ENCODE results near the gene RIT2.

RIT2 gene

DNA sequence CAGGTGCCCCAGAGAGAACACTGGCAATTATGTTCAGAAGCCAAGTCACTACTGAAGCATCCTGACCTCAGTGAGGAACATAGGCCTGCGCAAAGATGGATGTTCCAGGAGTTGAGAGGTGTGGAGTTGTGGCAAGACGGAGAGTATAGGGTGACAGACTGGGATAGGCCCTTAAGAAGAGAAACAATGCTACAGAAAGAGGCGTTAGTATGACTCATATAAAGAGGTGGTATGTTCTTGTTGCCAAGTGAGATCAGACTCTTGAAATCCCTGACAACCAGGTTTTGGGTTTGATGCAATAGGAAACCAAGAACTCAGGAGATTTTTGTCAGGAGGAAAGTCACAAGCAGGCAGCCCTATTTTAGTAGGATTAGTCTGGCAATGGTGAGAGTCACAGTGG lies 185.6 kb downstream of the RIT2 start:
- no peak for DNase-seq (ENCODE audit: low read depth in 2 of 2)

DNA sequence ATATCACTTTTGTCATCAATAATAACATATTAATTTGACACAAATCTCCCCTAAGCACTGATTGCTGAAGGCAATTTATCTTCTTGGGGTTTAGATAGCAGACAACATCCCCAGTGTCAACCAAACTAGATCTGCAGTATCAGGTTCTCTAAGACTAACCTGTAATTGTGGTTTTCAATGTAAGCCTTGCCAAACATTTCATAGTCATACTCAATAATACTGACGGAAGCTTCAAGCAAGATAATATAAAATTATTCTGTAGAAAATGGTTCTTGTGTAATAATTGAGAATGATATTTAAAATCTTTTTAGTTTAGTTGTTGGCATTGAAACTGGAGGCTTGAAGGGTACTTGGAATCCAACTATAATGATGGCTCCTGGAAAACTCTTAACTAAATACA lies 186.3 kb downstream of the RIT2 start:
- no peak for DNase-seq (ENCODE audit: low read depth in 2 of 2)

DNA sequence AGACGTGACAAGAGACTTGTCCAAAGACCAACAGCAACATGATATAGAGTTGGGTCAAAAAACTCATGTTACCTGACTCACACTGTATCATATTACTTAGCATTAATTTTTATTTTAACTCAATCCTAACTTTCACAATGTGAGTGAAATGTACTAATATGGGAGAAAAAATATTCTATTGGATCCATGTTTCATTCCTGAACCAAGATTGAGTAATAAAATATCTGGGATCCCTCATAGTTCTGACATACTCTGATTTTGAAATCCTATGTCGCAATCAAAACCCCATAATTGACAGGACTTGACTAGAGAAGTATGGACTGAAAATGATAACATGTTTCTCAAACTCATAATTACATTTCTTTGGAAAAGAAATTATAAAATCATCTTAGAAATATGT lies 190.4 kb downstream of the RIT2 start:
- no peak for DNase-seq (ENCODE audit: low read depth in 2 of 2)

DNA sequence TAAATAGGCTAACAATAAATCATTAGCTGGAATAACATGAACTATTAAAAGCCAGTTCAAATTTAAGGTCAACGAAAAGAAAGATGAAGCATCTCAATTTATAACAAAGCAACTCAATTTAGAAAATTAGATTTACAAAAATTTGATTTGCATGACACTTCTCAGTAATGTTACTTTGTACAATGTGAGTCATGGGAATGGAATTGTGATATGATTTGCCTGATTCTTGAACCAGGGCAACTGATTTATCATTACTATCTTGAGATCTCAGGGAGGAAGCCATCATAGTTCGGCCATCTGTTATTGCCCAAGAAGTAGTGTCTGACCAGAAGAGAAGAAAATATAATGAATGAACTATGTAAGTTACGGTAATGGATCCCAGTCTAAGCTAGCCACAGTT lies 193.1 kb downstream of the RIT2 start:
- no peak for DNase-seq (ENCODE audit: low read depth in 2 of 2)

DNA sequence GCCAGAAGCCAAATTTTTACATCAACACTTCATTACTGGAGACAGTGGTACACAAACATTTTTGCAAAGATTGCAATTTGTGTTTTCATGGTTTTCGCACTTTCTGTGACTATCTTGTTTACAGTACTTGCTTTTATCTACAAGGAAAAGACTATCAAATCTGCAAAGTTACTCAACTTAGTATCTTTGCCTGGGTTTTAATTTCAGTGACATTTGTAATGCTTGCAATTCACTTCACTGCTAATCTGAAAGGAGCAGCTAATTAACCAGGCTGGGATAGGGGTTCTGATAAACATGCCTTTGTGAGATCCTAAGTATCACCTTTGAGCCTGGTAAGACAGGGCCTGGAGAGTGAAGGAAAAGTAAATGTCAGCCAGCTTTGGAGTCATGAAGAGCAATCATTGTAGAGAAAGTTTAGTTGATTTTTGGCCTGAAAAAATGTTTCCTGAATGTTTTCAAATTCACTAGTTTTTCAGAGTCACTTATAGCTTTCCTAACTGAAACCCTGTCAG lies 194.2 kb downstream of the RIT2 start:
- DNase-seq (ENCODE audit: low read depth in 2 of 2): no peak

DNA sequence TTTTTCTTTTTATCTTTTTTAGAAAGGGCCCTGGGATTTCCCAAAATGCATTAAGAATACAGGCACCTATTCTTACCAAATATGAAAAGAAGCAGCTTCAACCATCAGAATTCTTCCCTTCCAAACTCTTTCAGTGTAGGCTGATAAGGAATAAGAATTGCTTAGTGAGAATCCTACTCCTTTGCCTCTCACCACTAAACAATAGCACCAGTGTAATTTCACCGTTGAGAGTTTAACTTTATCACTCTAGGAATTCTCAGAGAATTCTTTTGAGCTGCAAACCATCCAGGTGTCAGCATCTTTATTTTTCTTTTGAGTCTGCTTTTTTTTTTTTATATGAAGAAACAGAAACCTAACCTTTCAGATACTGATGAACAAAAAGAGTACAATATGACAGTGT lies 194.9 kb downstream of the RIT2 start:
- no peak for DNase-seq (ENCODE audit: low read depth in 2 of 2)

DNA sequence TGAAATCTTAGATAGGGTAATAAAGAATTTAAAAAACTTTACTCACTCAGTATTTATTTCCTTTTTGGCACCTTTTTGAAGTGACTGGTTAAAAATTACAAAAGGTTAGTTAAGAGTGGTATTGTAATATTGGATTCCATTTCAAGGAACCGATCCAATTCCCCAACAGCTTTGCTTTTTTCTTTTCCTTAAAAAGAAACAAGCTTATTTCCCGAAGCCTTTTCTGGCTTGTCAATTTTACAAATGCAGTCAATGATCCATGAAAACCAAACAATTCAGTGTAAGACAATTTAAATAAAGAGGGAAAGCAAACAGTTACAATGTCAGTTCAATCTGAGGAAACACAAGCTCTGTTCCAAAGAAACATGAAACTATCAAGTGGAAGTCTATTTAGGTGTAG lies 200.2 kb downstream of the RIT2 start:
- no peak for DNase-seq (ENCODE audit: low read depth in 2 of 2)

DNA sequence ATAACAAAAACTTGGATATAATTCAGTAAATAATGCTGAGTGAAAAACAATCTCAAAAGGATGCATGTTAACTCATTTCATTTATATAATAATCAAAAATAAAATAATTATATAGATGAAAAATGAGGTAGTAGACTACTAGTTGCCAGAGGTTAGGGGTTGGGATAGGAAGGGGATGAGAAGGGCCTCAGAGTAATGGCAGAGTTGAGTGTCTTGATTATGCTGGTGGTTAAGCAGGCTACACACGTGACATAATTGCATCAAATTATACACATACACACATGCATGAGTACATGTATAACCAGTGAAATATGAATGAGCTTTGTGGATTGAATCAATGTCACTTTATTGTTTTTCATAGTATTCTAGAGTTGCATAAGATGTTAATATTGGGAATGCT lies 201.0 kb downstream of the RIT2 start:
- no peak for DNase-seq (ENCODE audit: low read depth in 2 of 2)

DNA sequence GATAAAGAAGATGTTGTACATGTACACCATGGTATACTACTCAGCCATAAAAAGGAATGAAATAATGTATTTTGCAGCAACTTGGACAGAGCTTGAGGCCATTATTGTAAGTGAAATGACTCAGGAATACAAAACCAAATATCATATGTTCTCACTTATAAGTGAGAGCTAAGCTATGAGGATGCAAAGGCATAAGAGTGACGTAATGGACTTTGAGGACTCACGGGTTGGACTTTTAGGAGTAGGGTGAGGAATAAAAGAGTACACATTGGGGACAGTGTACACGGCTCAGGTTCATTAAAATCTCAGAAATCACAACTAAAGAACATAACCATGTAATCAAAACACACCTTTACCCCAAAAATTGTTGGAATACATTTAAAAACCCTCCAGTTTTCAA lies 206.4 kb downstream of the RIT2 start:
- no peak for DNase-seq (ENCODE audit: low read depth in 2 of 2)

DNA sequence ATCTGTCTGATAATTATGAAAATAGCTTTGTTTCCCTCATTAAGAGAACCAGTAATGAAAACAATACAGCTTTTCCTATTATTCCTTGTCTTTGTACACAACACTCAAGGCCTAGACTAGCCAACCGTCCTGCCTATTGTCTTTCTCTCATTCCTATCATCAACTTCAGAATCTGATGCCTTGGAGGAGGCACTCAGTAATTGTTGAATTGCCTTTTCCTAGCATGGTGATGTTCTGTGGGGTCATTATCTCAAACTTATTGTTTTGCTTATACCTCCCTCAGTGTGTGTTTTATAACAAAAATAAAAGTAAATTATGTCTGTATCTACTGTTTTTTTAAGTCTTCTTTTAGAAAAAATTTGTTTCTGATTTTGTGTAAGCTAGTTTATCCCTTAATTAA lies 208.7 kb downstream of the RIT2 start:
- DNase-seq (ENCODE audit: low read depth in 2 of 2): no peak

DNA sequence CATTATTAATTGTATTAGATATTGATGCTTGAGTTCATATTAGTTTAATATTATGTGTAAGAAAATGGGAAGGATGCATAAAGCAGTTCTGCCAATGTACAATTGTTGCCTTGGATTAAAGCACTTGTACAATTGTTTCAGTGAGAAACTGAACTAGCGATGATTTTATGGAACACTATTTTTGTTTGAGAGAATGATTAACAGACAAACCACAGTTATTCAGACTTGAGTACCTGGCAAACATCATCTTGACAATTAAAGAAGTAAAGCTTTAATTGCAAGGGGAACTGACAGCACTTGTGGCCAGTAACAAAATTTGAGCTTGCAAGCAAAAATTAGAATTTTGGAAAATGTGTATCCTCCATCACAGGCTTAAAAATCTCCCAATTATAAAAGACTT lies 214.3 kb downstream of the RIT2 start:
- DNase-seq (ENCODE audit: low read depth in 2 of 2): no peak

DNA sequence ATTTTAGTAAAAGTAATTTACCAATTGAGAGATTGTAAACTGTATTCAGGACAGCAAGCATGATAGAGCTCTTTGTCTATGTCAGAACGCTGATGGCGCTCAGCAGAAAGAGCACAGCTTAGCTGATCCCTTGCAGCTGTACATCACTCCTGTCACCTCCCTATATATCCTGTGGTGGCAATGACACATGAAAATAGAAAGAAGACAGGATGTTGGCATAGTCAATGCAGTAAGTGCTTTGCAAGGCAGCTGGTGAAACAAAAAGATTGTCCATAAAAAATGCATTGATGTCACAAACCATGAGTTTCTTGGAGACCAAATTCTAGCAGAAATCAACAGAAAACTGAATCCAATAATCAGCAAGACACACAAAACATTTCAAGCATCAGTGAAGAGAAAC lies 221.5 kb downstream of the RIT2 start:
- DNase-seq (ENCODE audit: low read depth in 2 of 2): no peak

DNA sequence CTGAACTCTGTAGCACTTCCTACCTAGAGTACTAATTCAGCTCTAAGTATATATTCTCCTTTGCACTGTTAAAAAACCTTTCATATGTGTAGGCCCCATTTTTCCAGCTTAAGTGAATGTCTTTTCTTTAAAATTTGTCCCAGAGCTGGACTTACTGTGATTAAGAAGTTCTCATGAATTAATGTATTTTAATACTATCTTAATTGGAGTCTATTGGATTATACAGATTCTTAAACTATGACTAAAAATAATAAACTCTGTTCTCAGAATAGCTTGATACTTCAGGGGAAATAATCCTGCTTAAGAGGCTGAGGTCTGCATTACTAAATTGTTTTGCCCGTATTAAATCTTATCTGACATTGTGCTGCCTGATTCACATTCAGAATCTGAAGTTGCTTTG lies 223.3 kb downstream of the RIT2 start:
- DNase-seq (ENCODE audit: low read depth in 2 of 2): no peak

DNA sequence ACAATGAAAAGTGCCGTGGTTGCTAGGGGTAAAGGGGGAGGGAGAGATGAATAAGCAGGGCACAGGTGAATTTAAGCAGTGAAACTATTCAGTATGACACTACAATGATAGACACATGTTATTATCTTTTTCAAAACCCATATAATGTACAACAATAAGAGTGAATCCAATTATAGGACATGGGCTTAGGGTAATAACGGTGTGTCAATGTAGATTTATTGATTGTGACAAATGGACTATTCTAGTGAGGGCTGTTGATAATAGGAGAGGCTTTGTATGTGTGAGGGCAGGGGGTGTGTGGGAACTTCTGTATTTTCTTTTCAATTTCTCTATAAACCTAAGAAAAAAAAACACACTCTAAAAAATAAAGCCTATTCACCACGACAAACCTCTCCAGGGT lies 223.8 kb downstream of the RIT2 start:
- DNase-seq (ENCODE audit: low read depth in 2 of 2): no peak

DNA sequence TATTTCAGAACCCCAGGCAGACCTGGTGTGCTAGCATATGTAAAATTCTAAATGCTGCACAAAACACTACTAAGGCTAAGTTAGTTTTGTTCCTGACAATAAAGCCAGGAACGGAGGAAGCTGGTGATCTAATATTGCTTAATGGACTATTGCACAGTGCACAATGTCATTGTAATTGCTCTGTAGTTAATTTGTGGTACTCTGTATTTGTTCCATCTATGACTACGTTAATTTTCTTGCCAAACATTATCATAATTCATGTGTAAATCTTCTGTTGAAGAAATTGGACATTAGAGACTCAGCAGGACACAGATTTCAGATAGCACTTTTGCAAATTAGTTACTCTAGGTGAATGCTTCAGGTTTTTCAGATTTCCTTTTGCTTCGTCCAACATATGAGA lies 232.3 kb downstream of the RIT2 start:
- DNase-seq (ENCODE audit: low read depth in 2 of 2): no peak

DNA sequence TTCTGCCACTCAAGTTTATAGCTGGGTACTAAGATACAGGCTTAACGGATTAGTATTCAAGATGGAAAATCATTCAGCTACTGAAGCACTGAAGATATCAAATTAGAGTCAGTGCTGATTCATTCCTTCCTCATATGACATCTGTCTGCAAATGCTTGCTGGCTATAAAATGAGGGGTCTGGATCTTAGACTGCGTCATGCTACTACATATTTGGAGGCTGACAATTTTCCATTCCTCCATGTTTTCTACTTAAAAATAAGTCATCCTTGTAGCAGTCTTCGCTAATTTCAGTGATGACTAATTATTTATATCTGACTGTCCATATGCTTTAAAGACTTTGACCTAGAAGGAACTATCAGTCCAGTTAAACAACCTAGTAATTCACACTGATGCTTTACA lies 233.4 kb downstream of the RIT2 start:
- DNase-seq (ENCODE audit: low read depth in 2 of 2): no peak

DNA sequence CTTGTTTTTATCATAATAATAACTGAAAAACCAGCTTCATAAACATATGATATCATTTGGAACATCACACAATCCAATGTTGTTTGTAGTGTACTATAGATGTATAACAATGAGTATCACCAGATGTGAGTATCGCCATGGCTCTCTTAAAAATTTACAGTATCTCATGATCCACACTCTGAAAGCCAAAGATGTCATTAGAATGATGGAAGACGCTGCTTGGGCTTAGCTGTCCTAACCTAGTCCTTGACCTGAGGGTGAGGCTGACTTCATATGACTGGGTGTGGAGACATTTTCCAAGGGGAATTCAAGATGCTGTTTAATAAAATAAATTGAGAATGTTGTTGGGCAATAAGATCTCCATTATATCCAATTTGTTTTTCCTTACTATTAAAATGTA lies 242.6 kb downstream of the RIT2 start:
- DNase-seq (ENCODE audit: low read depth in 2 of 2): no peak

DNA sequence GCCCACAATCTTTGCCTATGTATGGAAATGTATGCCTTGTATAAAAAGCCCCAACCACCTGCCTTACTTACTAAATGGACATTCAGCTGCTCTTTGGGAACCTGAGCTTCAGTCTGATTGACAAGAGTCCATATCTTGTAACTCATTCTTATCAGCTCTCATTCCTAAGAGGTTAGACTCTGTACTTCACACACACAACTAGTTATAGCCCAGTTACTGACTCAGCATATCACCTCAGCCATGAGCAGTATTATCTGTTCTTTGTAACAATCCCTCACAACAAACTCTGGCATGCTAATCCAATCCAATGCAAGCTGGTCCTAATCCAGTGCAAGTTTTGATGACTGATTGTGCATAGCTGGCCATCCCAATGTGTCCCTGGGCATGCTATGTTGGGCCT lies 250.6 kb downstream of the RIT2 start:
- no peak for DNase-seq (ENCODE audit: low read depth in 2 of 2)

DNA sequence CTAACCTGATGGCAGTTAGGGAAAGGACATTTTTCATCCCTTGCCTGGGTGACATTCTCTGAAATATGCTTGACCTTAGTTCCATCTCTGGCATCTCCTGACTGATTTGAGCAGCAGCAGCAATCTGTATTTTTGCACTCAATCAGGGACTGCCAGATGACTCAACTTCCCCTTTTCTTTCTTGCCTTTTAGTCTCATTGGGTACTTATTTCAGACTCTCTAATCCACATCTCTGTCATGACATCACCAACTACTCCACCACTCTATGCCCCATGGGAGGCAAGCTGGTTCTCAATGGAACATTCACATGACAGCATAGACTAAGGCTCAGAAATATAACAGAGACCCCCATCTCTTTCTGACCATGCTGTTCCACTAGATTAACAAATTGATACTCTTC lies 254.2 kb downstream of the RIT2 start:
- DNase-seq (ENCODE audit: low read depth in 2 of 2): no peak

DNA sequence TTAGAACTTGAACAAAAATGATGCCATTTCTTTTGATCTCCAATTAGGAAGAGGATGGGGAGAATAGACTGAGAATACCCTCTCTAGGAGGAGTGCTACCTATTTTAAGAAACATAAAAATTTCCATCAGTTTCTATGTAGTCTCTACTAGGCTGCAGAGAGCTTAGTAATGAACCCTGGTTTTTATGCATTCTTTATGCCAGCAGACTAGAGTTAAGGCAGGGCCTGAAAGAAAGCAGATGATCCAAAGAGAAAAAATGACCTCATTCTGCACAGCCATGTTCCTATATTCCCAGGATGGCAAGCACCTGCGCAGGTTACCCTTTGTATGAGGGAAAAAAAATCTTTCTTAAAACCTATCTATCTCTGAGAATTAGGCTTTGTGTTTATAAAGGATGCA lies 254.9 kb downstream of the RIT2 start:
- no peak for DNase-seq (ENCODE audit: low read depth in 2 of 2)

DNA sequence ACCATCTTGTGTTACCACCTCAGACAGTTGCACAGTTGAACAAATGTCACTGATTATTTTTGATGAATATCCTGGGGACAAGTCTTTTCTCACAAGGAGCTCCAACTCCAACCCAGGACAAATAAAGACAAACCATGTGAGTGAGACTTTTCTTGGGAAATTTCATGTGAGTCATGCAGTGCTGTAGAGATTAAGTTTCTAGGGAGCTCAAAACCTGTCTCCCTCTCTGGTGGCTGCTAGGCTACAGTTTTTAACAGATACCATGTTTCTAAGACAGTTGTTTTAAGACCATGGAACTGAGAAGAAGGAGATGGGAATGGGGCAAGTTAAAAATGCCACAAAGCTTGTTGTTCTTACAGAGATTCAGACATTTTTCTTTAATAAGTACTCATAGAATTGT lies 255.5 kb downstream of the RIT2 start:
- no peak for DNase-seq (ENCODE audit: low read depth in 2 of 2)

DNA sequence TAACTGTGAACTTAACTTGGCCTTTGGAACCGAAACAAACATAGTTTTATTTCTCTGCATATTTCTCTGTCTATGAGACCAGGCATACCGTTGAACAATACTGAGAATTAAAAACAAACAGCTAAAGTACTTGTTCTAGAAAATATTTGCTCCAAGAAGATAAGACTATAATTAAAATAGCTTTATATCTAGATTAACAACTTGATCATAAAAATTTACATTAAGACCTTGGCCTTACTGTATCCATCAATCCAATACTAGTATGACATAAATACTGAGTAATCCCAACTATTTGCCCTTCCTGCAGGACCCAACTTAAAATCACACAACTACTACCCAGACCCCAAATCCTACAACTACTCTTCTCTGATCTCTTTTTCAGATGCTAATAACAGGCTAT lies 260.9 kb downstream of the RIT2 start:
- DNase-seq (ENCODE audit: low read depth in 2 of 2): no peak

DNA sequence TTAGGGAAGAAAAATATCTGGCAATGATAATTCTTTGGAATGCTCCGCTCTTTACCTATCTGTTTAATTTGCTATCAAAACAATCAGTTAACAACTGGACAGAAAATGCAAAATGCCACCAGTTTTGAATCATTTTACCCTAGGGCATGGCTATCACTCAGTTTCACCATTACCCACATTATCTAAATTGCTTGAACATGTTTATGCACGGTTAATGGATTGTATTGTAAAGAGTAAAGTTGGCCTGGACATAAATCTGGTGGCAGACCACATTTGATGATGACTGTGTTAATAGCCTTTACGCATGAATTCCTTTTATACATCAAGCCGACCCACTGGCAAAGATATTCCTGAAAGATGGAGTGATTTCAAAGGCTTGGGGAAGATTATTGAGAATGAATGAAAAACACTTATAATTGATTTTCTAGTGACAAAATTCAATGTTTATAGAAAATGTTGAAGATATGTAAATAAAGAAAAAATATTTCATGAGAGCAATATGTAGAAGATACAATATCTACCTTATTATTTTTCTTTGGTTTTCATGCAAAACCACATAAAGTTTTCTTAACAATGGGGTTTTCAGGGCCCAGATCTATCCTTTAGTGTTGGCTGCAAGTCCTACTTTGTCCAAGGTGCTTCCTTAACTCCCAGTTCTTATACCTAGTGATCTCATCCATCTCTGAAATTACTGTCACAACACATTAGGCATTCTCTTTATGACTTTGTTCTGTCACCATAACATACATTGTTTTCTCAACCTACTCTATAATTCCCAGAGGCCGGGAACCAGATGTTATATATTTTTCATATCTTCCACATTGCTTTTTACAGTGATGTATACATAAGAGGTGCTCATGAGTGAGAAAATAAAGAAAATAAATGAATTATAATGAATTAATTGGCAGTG lies 265.1 kb downstream of the RIT2 start:
- DNase-seq (ENCODE audit: low read depth in 2 of 2): no peak

DNA sequence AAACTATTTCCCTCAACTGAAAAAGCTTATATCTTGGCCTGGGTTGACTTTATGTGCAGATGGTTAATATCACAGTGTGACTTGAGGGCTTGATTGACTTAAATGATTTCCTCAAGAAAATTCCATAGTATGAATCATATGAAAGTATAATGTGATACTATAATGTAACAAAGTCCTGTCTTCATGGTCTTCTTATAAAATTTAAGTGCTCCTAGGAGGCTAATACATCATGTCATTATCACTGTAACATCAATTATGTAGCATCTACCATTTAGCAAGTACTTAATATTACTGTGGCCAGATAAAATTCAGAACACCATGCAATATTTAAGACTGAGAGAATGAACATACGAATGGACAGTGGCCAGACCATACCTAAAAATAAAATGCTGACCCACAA lies 276.1 kb downstream of the RIT2 start:
- DNase-seq (ENCODE audit: low read depth in 2 of 2): no peak
